Measurements from ENCODE around the gene COL6A3.

DNA sequence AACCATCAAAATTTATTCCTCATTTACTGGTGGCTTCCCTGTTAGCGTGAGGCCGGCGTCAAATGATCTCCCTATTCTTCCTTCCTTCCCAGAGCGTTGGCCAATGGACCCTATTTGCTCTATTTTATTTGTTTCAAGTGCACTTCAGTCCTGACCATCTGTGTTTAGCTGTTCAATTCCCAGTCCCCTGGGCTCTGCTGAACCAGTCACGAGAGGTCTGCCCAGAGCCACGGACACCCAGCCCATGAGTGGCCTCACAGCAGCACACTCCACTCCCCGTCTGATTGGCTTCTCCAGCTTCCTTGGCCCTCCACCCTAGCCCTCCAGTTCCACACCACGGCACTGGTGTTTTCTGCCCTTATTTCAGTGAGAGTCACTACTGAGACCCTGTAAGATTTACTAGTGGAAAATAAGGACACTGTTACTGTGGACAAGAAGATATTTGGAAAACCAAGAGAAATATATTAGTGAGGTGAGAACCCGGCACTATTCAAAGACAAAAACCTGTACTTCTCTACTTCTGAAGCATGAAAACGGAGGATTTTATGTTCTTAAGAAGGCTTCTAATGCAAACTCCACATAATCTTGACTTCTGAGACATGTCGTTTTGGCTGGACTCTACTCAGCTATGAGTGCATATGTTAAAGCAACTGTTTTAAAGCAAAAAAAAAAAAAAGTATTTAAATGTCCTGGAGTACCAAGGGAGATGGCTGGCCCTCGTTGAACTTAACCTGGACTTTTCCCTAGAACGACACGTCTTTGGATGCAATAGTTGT, 86.6 kb downstream of the COL6A3 start:
- TF ChIP-seq, protein P1, sequence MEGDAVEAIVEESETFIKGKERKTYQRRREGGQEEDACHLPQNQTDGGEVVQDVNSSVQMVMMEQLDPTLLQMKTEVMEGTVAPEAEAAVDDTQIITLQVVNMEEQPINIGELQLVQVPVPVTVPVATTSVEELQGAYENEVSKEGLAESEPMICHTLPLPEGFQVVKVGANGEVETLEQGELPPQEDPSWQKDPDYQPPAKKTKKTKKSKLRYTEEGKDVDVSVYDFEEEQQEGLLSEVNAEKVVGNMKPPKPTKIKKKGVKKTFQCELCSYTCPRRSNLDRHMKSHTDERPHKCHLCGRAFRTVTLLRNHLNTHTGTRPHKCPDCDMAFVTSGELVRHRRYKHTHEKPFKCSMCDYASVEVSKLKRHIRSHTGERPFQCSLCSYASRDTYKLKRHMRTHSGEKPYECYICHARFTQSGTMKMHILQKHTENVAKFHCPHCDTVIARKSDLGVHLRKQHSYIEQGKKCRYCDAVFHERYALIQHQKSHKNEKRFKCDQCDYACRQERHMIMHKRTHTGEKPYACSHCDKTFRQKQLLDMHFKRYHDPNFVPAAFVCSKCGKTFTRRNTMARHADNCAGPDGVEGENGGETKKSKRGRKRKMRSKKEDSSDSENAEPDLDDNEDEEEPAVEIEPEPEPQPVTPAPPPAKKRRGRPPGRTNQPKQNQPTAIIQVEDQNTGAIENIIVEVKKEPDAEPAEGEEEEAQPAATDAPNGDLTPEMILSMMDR (CRISPR knock-in tag; IDR thresholded peaks at IDR 0.05), result no peak
- no peak for TF ChIP-seq CHD4 (IDR thresholded peaks at IDR 0.05; ENCODE audit: borderline replicate concordance, low read length)
- TF ChIP-seq, protein P2, sequence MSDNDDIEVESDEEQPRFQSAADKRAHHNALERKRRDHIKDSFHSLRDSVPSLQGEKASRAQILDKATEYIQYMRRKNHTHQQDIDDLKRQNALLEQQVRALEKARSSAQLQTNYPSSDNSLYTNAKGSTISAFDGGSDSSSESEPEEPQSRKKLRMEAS (IDR thresholded peaks at IDR 0.05), result no peak
- TF ChIP-seq, protein P3, sequence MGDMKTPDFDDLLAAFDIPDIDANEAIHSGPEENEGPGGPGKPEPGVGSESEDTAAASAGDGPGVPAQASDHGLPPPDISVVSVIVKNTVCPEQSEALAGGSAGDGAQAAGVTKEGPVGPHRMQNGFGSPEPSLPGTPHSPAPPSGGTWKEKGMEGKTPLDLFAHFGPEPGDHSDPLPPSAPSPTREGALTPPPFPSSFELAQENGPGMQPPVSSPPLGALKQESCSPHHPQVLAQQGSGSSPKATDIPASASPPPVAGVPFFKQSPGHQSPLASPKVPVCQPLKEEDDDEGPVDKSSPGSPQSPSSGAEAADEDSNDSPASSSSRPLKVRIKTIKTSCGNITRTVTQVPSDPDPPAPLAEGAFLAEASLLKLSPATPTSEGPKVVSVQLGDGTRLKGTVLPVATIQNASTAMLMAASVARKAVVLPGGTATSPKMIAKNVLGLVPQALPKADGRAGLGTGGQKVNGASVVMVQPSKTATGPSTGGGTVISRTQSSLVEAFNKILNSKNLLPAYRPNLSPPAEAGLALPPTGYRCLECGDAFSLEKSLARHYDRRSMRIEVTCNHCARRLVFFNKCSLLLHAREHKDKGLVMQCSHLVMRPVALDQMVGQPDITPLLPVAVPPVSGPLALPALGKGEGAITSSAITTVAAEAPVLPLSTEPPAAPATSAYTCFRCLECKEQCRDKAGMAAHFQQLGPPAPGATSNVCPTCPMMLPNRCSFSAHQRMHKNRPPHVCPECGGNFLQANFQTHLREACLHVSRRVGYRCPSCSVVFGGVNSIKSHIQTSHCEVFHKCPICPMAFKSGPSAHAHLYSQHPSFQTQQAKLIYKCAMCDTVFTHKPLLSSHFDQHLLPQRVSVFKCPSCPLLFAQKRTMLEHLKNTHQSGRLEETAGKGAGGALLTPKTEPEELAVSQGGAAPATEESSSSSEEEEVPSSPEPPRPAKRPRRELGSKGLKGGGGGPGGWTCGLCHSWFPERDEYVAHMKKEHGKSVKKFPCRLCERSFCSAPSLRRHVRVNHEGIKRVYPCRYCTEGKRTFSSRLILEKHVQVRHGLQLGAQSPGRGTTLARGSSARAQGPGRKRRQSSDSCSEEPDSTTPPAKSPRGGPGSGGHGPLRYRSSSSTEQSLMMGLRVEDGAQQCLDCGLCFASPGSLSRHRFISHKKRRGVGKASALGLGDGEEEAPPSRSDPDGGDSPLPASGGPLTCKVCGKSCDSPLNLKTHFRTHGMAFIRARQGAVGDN (CRISPR knock-in tag; IDR thresholded peaks at IDR 0.05), result no peak

Data from HepG2 (cell line).